Measurements from ENCODE around the gene KLF6. TPM values are rescaled to one million over a fixed set of nuclear protein-coding genes. Genes with fewer than 3 reads are reported as not detected.

KLF6 gene
- total RNA-seq, 1 donor from 2014 or later, result 328 TPM

GRCh38 chr10:3806603-3807002 lies 21.6 kb upstream of the KLF6 start:
- TF ChIP-seq, protein P1, sequence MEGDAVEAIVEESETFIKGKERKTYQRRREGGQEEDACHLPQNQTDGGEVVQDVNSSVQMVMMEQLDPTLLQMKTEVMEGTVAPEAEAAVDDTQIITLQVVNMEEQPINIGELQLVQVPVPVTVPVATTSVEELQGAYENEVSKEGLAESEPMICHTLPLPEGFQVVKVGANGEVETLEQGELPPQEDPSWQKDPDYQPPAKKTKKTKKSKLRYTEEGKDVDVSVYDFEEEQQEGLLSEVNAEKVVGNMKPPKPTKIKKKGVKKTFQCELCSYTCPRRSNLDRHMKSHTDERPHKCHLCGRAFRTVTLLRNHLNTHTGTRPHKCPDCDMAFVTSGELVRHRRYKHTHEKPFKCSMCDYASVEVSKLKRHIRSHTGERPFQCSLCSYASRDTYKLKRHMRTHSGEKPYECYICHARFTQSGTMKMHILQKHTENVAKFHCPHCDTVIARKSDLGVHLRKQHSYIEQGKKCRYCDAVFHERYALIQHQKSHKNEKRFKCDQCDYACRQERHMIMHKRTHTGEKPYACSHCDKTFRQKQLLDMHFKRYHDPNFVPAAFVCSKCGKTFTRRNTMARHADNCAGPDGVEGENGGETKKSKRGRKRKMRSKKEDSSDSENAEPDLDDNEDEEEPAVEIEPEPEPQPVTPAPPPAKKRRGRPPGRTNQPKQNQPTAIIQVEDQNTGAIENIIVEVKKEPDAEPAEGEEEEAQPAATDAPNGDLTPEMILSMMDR (IDR thresholded peaks at IDR 0.05; ENCODE audit: unreplicated experiment), result no peak
- Mint-ChIP-seq H3K27ac (ENCODE audit: unreplicated experiment) (peak overlapping the region; percentile 65), H3K4me3 (ENCODE audit: unreplicated experiment) (no peak overlapping the region), H3K36me3 (ENCODE audit: low read depth, unreplicated experiment) (no peaks in the 10 kb centered on the region), H3K9me3 (ENCODE audit: unreplicated experiment) (no peaks in the 10 kb centered on the region), H3K4me1 (ENCODE audit: unreplicated experiment) (peaks cover 53% of the 10 kb centered on the region), H3K27me3 (ENCODE audit: unreplicated experiment) (peaks cover 2% of the 10 kb centered on the region)
- no peak for DNase-seq (ENCODE audit: low spot score)

DNA sequence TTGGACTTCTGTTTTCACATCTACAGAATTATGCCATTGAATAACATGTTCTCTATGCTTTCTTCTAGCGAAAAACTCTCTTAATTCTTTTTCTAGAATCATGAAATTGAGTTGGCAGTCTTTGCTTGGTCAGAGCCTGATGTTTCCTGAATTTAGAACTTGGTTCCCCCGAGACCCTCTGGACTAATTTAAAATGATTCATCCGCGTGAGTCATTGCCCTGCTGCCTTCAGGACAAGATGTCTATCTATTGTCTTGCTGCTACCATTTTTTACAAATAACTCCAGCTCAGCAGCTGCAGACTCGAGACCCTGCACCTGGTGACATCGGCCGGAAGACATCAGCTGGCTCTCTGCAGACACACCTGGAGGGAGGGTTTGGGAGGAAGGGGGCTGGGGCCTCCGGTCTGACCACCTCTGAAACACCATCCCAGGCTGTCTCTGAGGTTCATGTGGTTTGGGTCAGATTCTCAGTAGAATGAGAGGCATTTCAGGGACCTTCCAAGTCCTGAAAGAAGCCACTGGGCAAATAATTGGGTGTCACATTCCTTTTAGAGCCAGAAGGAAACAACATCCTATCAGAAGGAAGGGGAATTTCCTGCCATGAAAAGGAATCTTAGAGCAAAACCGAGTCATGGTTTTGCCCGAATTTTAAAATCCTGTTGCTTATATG lies 20.9 kb upstream of the KLF6 start:
- Mint-ChIP-seq H3K9me3 (ENCODE audit: unreplicated experiment) (no peaks in the 10 kb centered on the region), H3K36me3 (ENCODE audit: low read depth, unreplicated experiment) (no peaks in the 10 kb centered on the region), H3K4me1 (ENCODE audit: unreplicated experiment) (peaks cover 53% of the 10 kb centered on the region), H3K27ac (ENCODE audit: unreplicated experiment) (peak overlapping the region; percentile 65), H3K4me3 (ENCODE audit: unreplicated experiment) (no peak overlapping the region), H3K27me3 (ENCODE audit: unreplicated experiment) (peaks cover 2% of the 10 kb centered on the region)
- no peak for DNase-seq (ENCODE audit: low spot score)
- TF ChIP-seq, protein P1 (IDR thresholded peaks at IDR 0.05; ENCODE audit: unreplicated experiment), result no peak

DNA sequence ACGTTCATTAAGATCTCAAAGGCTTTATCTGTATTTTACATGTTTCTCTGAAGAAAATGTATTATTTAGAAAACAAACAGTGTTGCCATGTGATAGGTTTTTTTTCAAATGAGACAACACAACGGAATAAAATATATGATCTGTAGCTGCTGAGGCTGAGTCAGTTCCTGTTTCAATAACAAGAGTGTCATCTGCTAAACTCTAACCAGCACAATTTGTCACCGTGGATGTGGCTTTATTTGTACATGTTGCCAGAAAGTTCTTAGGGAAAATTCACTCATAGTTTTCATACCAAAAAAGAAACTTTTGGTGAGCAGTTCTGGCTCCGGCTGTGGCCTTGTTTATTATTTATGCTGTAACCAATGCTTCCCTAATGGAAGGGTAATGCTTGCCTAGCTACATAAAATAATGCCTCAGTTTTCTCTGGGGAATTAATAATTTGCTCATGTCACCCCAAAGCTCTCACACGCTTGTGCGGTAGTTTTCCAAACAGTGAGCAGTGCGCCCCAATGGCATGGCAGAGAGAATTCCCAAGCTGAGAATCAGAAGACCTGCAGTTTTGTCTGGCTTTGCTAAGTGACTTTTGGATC lies 20.3 kb upstream of the KLF6 start:
- no peak overlapping the region for H3K4me3 Mint-ChIP-seq (ENCODE audit: unreplicated experiment)
- peaks cover 53% of the 10 kb centered on the region for H3K4me1 Mint-ChIP-seq (ENCODE audit: unreplicated experiment)
- H3K9me3 Mint-ChIP-seq (ENCODE audit: unreplicated experiment), result no peaks in the 10 kb centered on the region
- no peak for DNase-seq (ENCODE audit: low spot score)
- no peak overlapping the region for H3K27ac Mint-ChIP-seq (ENCODE audit: unreplicated experiment)
- TF ChIP-seq, protein P1 (IDR thresholded peaks at IDR 0.05; ENCODE audit: unreplicated experiment), result no peak
- H3K27me3 Mint-ChIP-seq (ENCODE audit: unreplicated experiment), result peaks cover 2% of the 10 kb centered on the region
- H3K36me3 Mint-ChIP-seq (ENCODE audit: low read depth, unreplicated experiment), result no peaks in the 10 kb centered on the region

DNA sequence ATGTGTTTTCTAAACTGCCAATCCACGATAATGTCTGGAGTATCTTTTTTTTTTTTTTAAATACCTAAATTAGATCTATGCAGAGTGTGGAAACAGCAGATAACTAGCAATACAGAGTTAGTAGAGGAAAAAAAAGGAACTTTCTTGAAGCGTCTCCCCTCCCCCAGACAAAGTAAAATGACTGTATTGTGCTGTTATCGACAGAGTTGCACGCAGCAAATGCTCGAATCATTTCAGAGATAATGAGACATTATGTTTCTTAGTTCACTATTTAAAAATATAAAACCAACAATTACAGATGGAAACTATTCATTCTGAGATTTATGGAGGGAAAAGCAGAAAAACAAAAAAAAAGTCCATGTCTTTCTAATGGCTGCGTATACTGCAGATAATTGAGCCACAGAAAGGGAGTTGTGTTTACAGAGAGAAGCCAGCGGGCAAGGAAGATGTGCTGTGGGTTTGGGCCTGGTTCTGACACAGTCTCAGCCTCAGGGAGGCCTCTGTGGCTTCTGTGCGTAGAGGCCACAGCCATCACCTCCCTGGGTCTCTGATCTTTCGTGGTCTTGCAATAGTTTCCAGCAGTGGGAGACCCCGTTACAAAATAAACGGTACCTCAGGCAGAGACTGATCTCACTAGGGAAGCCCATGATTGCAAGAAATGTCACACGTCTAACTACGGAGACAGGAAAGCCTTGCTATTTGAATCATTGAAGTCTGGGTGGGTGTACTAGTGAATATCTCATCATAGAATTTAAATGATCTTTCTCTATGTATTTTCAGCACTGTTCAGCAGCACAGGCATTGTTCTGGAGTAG lies 19.1 kb upstream of the KLF6 start:
- H3K27ac Mint-ChIP-seq (ENCODE audit: unreplicated experiment), result peak overlapping the region; percentile 80
- H3K36me3 Mint-ChIP-seq (ENCODE audit: low read depth, unreplicated experiment), result no peaks in the 10 kb centered on the region
- no peak overlapping the region for H3K4me3 Mint-ChIP-seq (ENCODE audit: unreplicated experiment)
- DNase-seq (ENCODE audit: low spot score), result no peak
- H3K4me1 Mint-ChIP-seq (ENCODE audit: unreplicated experiment), result peaks cover 48% of the 10 kb centered on the region
- TF ChIP-seq, protein P1 (IDR thresholded peaks at IDR 0.05; ENCODE audit: unreplicated experiment), result no peak
- H3K27me3 Mint-ChIP-seq (ENCODE audit: unreplicated experiment), result peaks cover 3% of the 10 kb centered on the region
- H3K9me3 Mint-ChIP-seq (ENCODE audit: unreplicated experiment), result no peaks in the 10 kb centered on the region

All from endothelial cell (in vitro differentiated cells).